GM21423 (cell line): ENCODE data around the gene CDCA7L.
"Not testable (repeated sequence)": the region's sequence is repeated elsewhere in the genome, so short reads cannot be mapped to it uniquely, and the experiment has no call there.

Experiments used
- ATAC-seq: cut with Tn5 transposase; IDR thresholded peaks from one replicate; pipeline ENCODE4 v1.9.1; 2021; ENCODE audit warnings: mild to moderate bottlenecking, moderate library complexity; ENCODE audit not compliant: unreplicated experiment

Gene CDCA7L

GRCh38 chr7:21911341-21911875 is 34.3 kb downstream of the CDCA7L start:
- ATAC-seq, result no peak

- ATAC-seq, result no peak
Measured at GRCh38 chr7:21910253-21910652, 35.4 kb downstream of the CDCA7L start.

GRCh38 chr7:21908746-21909145 is 37.0 kb downstream of the CDCA7L start:
- no peak for ATAC-seq

GRCh38 chr7:21903020-21903786 is 42.5 kb downstream of the CDCA7L start:
- no peak for ATAC-seq

- ATAC-seq, result no peak
Measured at GRCh38 chr7:21902240-21902639, 43.5 kb downstream of the CDCA7L start.

GRCh38 chr7:21898265-21898930 is 47.3 kb downstream of the CDCA7L start:
- peak; percentile 96 for ATAC-seq

- no peak for ATAC-seq
Measured at GRCh38 chr7:21893401-21893800, 52.3 kb downstream of the CDCA7L start.

- no peak for ATAC-seq
Measured at GRCh38 chr7:21891291-21891690, 54.4 kb downstream of the CDCA7L start.

GRCh38 chr7:21887779-21888178 is 57.9 kb downstream of the CDCA7L start:
- ATAC-seq, result no peak

GRCh38 chr7:21887353-21887752 is 58.3 kb downstream of the CDCA7L start:
- ATAC-seq, result no peak

GRCh38 chr7:21886396-21886795 is 59.3 kb downstream of the CDCA7L start:
- no peak for ATAC-seq

- no peak for ATAC-seq
Measured at GRCh38 chr7:21884496-21884895, 61.2 kb downstream of the CDCA7L start.

- ATAC-seq, result not testable (repeated sequence)
Measured at GRCh38 chr7:21883501-21883900, 62.2 kb downstream of the CDCA7L start.

GRCh38 chr7:21883069-21883468 is 62.6 kb downstream of the CDCA7L start:
- no peak for ATAC-seq

- no peak for ATAC-seq
Measured at GRCh38 chr7:21869785-21870402, 75.8 kb downstream of the CDCA7L start.

- no peak for ATAC-seq
Measured at GRCh38 chr7:21868576-21868850, 77.2 kb downstream of the CDCA7L start.

- no peak for ATAC-seq
Measured at GRCh38 chr7:21867816-21868575, 77.7 kb downstream of the CDCA7L start.

- ATAC-seq, result no peak
Measured at GRCh38 chr7:21867226-21867625, 78.5 kb downstream of the CDCA7L start.

GRCh38 chr7:21866731-21867130 is 79.0 kb downstream of the CDCA7L start:
- ATAC-seq, result no peak

GRCh38 chr7:21865631-21866204 is 80.0 kb downstream of the CDCA7L start:
- ATAC-seq, result not testable (repeated sequence)

- no peak for ATAC-seq
Measured at GRCh38 chr7:21851559-21851967, 94.1 kb downstream of the CDCA7L start.
